SU-DHL-6 (cell line): ENCODE data around the gene SLC39A3.

Experiments
- H2AFZ ChIP-seq: fragments of 200-600 bp; sonication (generic); 2 replicates; pipeline ENCODE4 v1.6.1; 2014; ENCODE audit warnings: low read depth, mild to moderate bottlenecking, moderate library complexity, mixed read lengths, antibody characterized with exemption, low read length; ENCODE audit not compliant: severe bottlenecking
- H3F3A ChIP-seq: fragments of 200-600 bp; shearing (Covaris generic); 2 replicates; pipeline ENCODE4 v1.6.0; 2016; ENCODE audit warnings: antibody characterized with exemption, mild to moderate bottlenecking; ENCODE audit not compliant: insufficient read depth
- H3K27ac ChIP-seq: fragments of 200-600 bp; sonication (generic); 2 replicates; pipeline ENCODE4 v1.5.1; 2016; ENCODE audit warnings: low read depth, mild to moderate bottlenecking, low read length, moderate library complexity, mixed read lengths
- H3K27me3 ChIP-seq: fragments of 200-600 bp; sonication (generic), shearing (Covaris generic); 2 replicates; pipeline ENCODE4 v1.6.0; 2014; ENCODE audit warnings: mild to moderate bottlenecking, low read length
- H3K36me3 ChIP-seq: fragments of 200-600 bp; sonication (generic); 2 replicates; pipeline ENCODE4 v1.6.1; 2014; ENCODE audit warnings: mild to moderate bottlenecking, low read length, mixed read lengths
- H3K4me2 ChIP-seq: fragments of 300-600, 200-600 bp; shearing (Covaris generic), sonication (generic); 2 replicates; pipeline ENCODE4 v1.6.0; 2014; ENCODE audit warnings: low read length, low read depth, mild to moderate bottlenecking; ENCODE audit not compliant: poor library complexity, severe bottlenecking
- H3K4me3 ChIP-seq: fragments of 200-600 bp; sonication (generic); 2 replicates; pipeline ENCODE4 v1.5.1; 2014; ENCODE audit warnings: antibody characterized with exemption, low read length, mild to moderate bottlenecking, mixed read lengths; ENCODE audit not compliant: insufficient read depth, poor library complexity, severe bottlenecking
- H3K79me2 ChIP-seq: fragments of 200-600 bp; sonication (generic); 2 replicates; pipeline ENCODE4 v1.6.1; 2014; ENCODE audit warnings: mild to moderate bottlenecking, low read length, moderate library complexity; ENCODE audit not compliant: insufficient read depth
- H3K9ac ChIP-seq: fragments of 200-600 bp; sonication (generic); 2 replicates; pipeline ENCODE4 v1.7.0; 2014; ENCODE audit warnings: mild to moderate bottlenecking, low read length
- H3K9me2 ChIP-seq: fragments of 200-600 bp; sonication (generic); replicated peaks from 2 replicates; pipeline ENCODE4 v1.6.1; 2014; ENCODE audit warnings: low read length; ENCODE audit not compliant: insufficient read depth
- H3K9me3 ChIP-seq: fragments of 200-600 bp; sonication (generic); 2 replicates; pipeline ENCODE4 v1.6.1; 2014; ENCODE audit warnings: low read length, mixed read lengths; ENCODE audit not compliant: insufficient read depth
- H4K20me1 ChIP-seq: fragments of 200-600 bp; sonication (generic); 2 replicates; pipeline ENCODE4 v1.6.1; 2014; ENCODE audit warnings: low read depth, mild to moderate bottlenecking, antibody characterized with exemption, low read length, moderate library complexity, mixed read lengths
- CTCF ChIP-seq: fragments of 200-600 bp; sonication (generic); IDR thresholded peaks from one replicate; pipeline ENCODE4 v1.5.1; 2017; ENCODE audit warnings: antibody characterized with exemption, mild to moderate bottlenecking, low read length, moderate library complexity; ENCODE audit not compliant: insufficient read depth, poor library complexity, severe bottlenecking
- EZH2phosphoT487 ChIP-seq: fragments of 200-600 bp; sonication (generic), shearing (Covaris generic); conservative IDR thresholded peaks from 2 replicates; pipeline ENCODE4 v1.6.1; 2018; ENCODE audit warnings: mild to moderate bottlenecking, antibody characterized with exemption, low read length, moderate library complexity, mixed read lengths

Gene SLC39A3

GRCh38 chr19:2766594-2767372 lies 27.0 kb upstream of the SLC39A3 start:
- H2AFZ ChIP-seq: no peak overlapping the region
- no peak overlapping the region for H3K4me2 ChIP-seq
- H3K9ac ChIP-seq: no peak overlapping the region
- H3K27me3 ChIP-seq: no peaks in the 10 kb centered on the region
- H3K9me3 ChIP-seq: no peaks in the 10 kb centered on the region
- H3K27ac ChIP-seq: no peak overlapping the region
- no peaks in the 10 kb centered on the region; the same call in 1 of the 2 replicates for H4K20me1 ChIP-seq
- H3K4me3 ChIP-seq: no peak overlapping the region
- no peak for TF ChIP-seq EZH2phosphoT487
- TF ChIP-seq CTCF: no peak
- H3K9me2 ChIP-seq: no peaks in the 10 kb centered on the region
- H3K79me2 ChIP-seq: peaks cover 26% of the 10 kb centered on the region
- no peaks in the 10 kb centered on the region for H3F3A ChIP-seq
- H3K36me3 ChIP-seq: no peaks in the 10 kb centered on the region

DNA sequence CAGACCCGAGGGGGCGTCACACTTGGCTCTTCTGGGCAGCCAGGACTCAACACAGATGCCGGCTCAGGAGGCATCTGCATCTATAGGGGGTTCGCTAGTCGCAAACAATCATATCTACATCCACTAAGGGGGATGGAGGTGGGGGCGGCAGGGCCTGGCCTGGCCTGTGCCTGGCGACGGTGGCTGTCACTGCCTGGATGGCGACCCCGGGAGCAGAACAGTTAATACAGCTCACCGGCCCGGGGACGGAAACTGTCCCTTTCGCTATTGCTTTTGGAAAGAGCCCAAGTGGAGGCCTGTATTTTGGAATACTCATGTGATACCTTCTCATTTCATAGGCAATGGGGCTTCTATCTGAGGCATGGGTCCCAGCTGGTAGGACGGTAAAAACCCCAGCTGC lies 25.6 kb upstream of the SLC39A3 start:
- no peak overlapping the region for H3K27ac ChIP-seq
- TF ChIP-seq CTCF: no peak
- no peak for TF ChIP-seq EZH2phosphoT487
- H3K9ac ChIP-seq: no peak overlapping the region
- H3K9me2 ChIP-seq: no peaks in the 10 kb centered on the region
- no peak overlapping the region for H2AFZ ChIP-seq
- H3K27me3 ChIP-seq: no peaks in the 10 kb centered on the region
- no peaks in the 10 kb centered on the region for H3F3A ChIP-seq
- H3K79me2 ChIP-seq: peaks cover 13% of the 10 kb centered on the region
- no peak overlapping the region for H3K4me3 ChIP-seq
- no peak overlapping the region for H3K4me2 ChIP-seq
- H3K36me3 ChIP-seq: no peaks in the 10 kb centered on the region
- H4K20me1 ChIP-seq: no peaks in the 10 kb centered on the region; the same call in 1 of the 2 replicates
- H3K9me3 ChIP-seq: no peaks in the 10 kb centered on the region

- no peaks in the 10 kb centered on the region for H3K27me3 ChIP-seq
Observed at GRCh38 chr19:2764945-2765344, 25.1 kb upstream of the SLC39A3 start.

More at GRCh38 chr19:2764945-2765344, 25.1 kb upstream of the SLC39A3 start:
- H2AFZ ChIP-seq: no peak overlapping the region
- no peaks in the 10 kb centered on the region for H3F3A ChIP-seq
- H3K9me3 ChIP-seq: no peaks in the 10 kb centered on the region
- H3K9me2 ChIP-seq: no peaks in the 10 kb centered on the region
- H3K4me3 ChIP-seq: no peak overlapping the region
- H3K36me3 ChIP-seq: no peaks in the 10 kb centered on the region
- H3K79me2 ChIP-seq: peaks cover 8% of the 10 kb centered on the region
- no peak overlapping the region for H3K9ac ChIP-seq
- no peak for TF ChIP-seq CTCF
- TF ChIP-seq EZH2phosphoT487: no peak
- H3K4me2 ChIP-seq: no peak overlapping the region
- no peaks in the 10 kb centered on the region for H4K20me1 ChIP-seq
- no peak overlapping the region for H3K27ac ChIP-seq
